DOHH2 (cell line): Measurements from ENCODE around the gene HNF4A.

Source experiments
- CTCF ChIP-seq: fragments of 200-600 bp; sonication (generic); IDR thresholded peaks from one replicate; pipeline ENCODE4 v1.5.1; 2014; ENCODE audit warnings: antibody characterized with exemption, mild to moderate bottlenecking, low read depth, low read length; ENCODE audit not compliant: poor library complexity, severe bottlenecking
- EZH2phosphoT487 ChIP-seq: fragments of 200-600 bp; sonication (generic); IDR thresholded peaks from 2 replicates; pipeline ENCODE4 v1.6.1; 2017; ENCODE audit warnings: borderline replicate concordance, mild to moderate bottlenecking, antibody characterized with exemption, low read length, moderate library complexity, mixed read lengths

GRCh38 chr20:44425923-44426322 is 70.4 kb downstream of the HNF4A start:
- no peak for TF ChIP-seq CTCF
- no peak for TF ChIP-seq EZH2phosphoT487
